Left ventricle myocardium inferior (tissue), 1 donor: ENCODE measurements around the gene ANKRD33B. TPM values are rescaled to one million over a fixed set of nuclear protein-coding genes. Genes with fewer than 3 reads are reported as not detected.

Experiments
- DNase-seq: peaks from one replicate; pipeline ENCODE4 v3.0.0-alpha.2; 2020
- H3K27ac ChIP-seq: fragments of 200-600 bp; replicated peaks from 2 replicates; pipeline ENCODE4 v1.8.0; 2021
- H3K27me3 ChIP-seq: fragments of 200-600 bp; 2 replicates; pipeline ENCODE4 v1.8.0; 2021; ENCODE audit warnings: low read depth
- H3K36me3 ChIP-seq: fragments of 200-600 bp; 2 replicates; pipeline ENCODE4 v1.8.0; 2021
- H3K4me1 ChIP-seq: fragments of 200-600 bp; 2 replicates; pipeline ENCODE4 v1.8.0; 2021
- H3K4me3 ChIP-seq: fragments of 200-600 bp; 2 replicates; pipeline ENCODE4 v1.8.0; 2021; ENCODE audit warnings: mild to moderate bottlenecking, moderate library complexity
- H3K9me3 ChIP-seq: fragments of 200-600 bp; replicated peaks from 2 replicates; pipeline ENCODE4 v1.8.0; 2021
- intact Hi-C: fragments of 100-400 bp; cut with micrococcal nuclease; formaldehyde crosslinking; loops from one replicate; pipeline ENCODE4 v1.11.0; 2022
- total RNA-seq: library from RNA; stranded (reverse); fragmentation: NEBNext Ultra II Directional; extraction: Animal tissue kit (Norgen Biotek cat#: 25700); gene quantifications from one replicate; pipeline ENCODE4 v1.2.1, GENCODE V29; 2021
- TF ChIP-seq, protein P1 (sequence below): fragments of 200-600 bp; IDR thresholded peaks from 2 replicates; pipeline ENCODE4 v1.8.0; 2021; ENCODE audit warnings: antibody characterized with exemption, mild to moderate bottlenecking, borderline replicate concordance
- donor health status: DM: no; HTN: yes; CAD: no; lungs with severe emphysema.

Gene ANKRD33B
- total RNA-seq, 1 donor from 2014 or later, result 15.2 TPM

DNA sequence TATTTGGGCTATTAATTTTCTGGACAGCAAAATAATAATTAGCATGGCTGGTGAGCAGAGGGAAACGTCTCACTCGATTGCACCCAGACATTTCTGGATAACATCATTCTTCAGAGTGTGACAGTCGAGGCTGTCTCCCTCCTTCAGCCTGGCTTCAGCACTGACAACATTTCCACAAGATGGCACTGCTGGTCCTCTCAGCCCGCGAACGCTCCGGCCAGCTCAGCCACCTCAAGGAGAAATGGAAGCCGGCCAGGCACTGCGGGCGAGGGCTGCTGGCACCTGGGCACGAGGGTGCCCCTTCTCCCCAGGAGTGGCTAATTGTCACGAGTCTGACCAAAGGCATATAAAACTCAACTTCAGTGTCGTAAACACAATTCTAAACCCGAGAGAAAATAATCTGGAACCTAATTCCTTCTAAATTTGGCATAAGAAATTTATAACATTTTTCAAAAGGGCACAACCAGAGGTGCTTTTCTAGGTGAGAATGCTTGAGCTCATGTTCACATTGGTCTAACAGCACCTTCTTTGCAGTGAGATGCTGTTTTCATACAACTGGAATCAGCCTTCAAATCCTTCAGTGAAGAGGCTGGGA lies 131.3 kb downstream of the ANKRD33B start:
- H3K4me1 ChIP-seq, result peaks cover 13% of the 10 kb centered on the region
- no peaks in the 10 kb centered on the region for H3K36me3 ChIP-seq
- no peaks in the 10 kb centered on the region for H3K9me3 ChIP-seq
- TF ChIP-seq, protein P1, sequence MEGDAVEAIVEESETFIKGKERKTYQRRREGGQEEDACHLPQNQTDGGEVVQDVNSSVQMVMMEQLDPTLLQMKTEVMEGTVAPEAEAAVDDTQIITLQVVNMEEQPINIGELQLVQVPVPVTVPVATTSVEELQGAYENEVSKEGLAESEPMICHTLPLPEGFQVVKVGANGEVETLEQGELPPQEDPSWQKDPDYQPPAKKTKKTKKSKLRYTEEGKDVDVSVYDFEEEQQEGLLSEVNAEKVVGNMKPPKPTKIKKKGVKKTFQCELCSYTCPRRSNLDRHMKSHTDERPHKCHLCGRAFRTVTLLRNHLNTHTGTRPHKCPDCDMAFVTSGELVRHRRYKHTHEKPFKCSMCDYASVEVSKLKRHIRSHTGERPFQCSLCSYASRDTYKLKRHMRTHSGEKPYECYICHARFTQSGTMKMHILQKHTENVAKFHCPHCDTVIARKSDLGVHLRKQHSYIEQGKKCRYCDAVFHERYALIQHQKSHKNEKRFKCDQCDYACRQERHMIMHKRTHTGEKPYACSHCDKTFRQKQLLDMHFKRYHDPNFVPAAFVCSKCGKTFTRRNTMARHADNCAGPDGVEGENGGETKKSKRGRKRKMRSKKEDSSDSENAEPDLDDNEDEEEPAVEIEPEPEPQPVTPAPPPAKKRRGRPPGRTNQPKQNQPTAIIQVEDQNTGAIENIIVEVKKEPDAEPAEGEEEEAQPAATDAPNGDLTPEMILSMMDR, result peak; percentile 89
- DNase-seq, result peak; percentile 76
- no peak overlapping the region for H3K27ac ChIP-seq
- intact Hi-C loops, result no loop called here
- peak overlapping the region; percentile 25 for H3K4me3 ChIP-seq
- H3K27me3 ChIP-seq, result no peaks in the 10 kb centered on the region

DNA sequence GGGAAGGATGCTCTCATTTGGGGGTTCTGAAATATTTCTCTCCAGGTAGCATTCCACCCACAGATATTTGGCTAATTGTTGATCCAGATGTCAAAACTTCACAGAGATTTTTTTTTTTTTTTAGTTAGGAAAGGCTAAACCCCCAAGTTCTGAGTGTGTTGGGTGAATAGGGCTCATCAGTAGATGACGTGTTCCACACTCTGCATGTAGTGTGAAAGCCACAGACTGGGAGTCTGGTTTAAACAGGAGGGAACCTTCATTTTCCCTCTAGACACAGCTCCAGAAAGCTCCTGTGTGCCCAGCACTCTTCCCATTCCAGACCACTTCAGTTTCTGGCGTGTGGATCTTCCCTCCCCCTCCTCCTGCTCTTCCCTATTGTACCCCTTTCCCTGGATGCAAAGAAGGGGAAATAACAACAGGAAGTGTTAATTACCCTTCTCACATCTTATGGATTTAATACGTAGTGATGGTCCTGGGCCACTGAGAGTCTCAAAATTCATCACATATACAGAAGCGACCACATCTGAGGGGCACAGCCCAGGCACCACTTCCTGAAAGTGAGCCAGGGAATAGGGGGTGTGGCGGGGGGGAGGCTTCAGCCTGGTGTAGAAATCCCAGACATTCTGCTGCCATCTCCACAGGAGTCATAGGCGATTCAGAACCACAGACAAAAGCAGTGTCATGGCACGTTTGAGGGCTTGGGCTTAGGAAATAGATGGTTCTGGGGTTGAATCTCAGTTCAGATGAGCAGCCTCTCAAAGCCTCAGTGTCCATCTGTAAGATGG lies 132.1 kb downstream of the ANKRD33B start:
- TF ChIP-seq, protein P1, result no peak
- H3K27ac ChIP-seq, result no peak overlapping the region
- H3K36me3 ChIP-seq, result no peaks in the 10 kb centered on the region
- no peak for DNase-seq
- peaks cover 13% of the 10 kb centered on the region for H3K4me1 ChIP-seq
- H3K4me3 ChIP-seq, result no peak overlapping the region
- no peaks in the 10 kb centered on the region for H3K27me3 ChIP-seq
- intact Hi-C loops, result no loop called here
- no peaks in the 10 kb centered on the region for H3K9me3 ChIP-seq

DNA sequence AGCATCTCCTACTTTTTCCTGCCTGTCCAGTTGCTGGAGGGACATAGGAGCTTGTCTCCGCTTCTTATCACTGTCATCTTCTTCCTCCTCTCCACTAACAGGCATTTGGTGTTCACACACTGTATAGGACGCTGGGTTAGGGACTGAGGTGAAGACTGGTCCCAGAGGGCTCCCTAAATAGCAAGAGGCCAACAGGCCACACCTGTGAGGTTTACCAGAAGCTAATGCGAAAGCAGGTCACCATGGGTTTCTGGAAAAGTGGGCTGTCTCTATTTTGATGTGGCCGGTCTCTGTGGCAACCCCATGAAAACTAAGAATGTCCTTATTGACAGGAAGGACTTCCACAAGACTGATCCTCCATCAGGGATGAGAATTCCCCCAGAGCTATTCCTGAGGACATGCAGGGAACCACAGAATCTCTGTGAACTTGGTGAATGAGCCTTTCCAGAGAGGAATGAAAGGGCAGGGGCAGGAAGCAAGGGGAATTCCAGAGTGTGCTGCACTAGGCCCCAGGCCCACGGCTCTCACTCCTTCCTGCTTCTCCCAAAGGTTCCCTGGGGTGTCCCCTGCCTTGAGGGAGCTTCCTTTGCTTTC lies 135.5 kb downstream of the ANKRD33B start:
- DNase-seq, result no peak
- H3K9me3 ChIP-seq, result no peaks in the 10 kb centered on the region
- TF ChIP-seq, protein P1, result no peak
- H3K4me3 ChIP-seq, result no peak overlapping the region
- intact Hi-C loops, result no loop called here
- H3K27ac ChIP-seq, result no peak overlapping the region
- no peaks in the 10 kb centered on the region for H3K36me3 ChIP-seq
- no peaks in the 10 kb centered on the region for H3K27me3 ChIP-seq
- peaks cover 42% of the 10 kb centered on the region for H3K4me1 ChIP-seq

DNA sequence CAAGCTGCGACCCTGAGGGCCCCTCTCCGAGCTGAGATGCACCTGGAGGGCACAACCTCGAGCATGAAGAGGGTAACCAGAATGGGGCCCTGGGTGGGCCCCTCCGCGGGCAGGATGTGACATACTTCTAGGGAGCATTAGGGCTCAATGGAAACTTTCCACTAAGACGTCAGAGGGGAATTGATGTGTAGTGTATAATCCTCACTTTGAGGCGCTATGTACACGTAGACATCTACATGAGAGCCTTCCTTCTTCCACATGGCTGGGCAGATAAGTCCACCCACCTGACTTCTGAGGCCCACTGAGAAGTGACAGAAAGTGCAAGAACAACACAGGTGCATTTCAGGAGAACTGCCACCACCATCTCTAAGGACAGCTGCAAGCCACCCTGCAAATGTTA lies 136.1 kb downstream of the ANKRD33B start:
- Histone ChIP-seq H3K4me3 (no peak overlapping the region), H3K36me3 (no peaks in the 10 kb centered on the region), H3K9me3 (no peaks in the 10 kb centered on the region), H3K4me1 (peaks cover 44% of the 10 kb centered on the region), H3K27me3 (no peaks in the 10 kb centered on the region), H3K27ac (no peak overlapping the region)
- intact Hi-C loops, result no loop called here
- no peak for DNase-seq
- TF ChIP-seq, protein P1, result no peak

DNA sequence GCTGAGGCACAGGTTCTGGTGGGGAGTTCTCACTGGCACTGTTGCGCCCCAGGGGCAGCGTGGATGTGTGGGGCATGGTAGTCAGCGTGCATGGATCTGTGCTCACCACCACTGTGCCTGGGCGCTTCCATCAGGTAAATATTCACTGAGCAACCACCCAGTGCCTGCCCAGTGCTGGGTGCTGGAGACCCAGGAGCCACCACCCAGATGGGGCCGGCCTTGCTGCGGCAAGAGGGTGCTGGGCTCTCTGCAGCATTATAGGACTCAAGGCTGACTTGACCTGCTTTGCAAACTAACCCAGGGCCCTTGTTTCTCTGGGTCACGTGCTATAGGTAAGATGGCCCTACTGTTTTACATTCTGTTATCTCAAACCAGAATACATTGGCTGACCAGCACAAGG lies 136.6 kb downstream of the ANKRD33B start:
- Histone ChIP-seq H3K4me3 (no peak overlapping the region), H3K4me1 (peaks cover 44% of the 10 kb centered on the region), H3K9me3 (no peaks in the 10 kb centered on the region), H3K27ac (no peak overlapping the region), H3K27me3 (no peaks in the 10 kb centered on the region), H3K36me3 (no peaks in the 10 kb centered on the region)
- DNase-seq, result no peak
- TF ChIP-seq, protein P1, result no peak
- intact Hi-C loops, result no loop called here
